H9 (cell line): ENCODE measurements around the gene NTRK3. TPM values are rescaled to one million over a fixed set of nuclear protein-coding genes. Genes with fewer than 3 reads are reported as not detected.
"Not testable (repeated sequence)": the region's sequence is repeated elsewhere in the genome, so short reads cannot be mapped to it uniquely, and the experiment has no call there.

Source experiments
- DNase-seq: peaks from one replicate; pipeline ENCODE4 v3.0.0-alpha.2; 2017
- H2AFZ ChIP-seq: one replicate; pipeline ENCODE4 v1.6.1; 2013; ENCODE audit warnings: mild to moderate bottlenecking, low read length, control low read depth, moderate library complexity
- H2AK5ac ChIP-seq: 2 replicates; pipeline ENCODE4 v1.6.1; 2013; ENCODE audit warnings: low read length, control low read depth, mixed read lengths; ENCODE audit not compliant: insufficient read length
- H2BK120ac ChIP-seq: one replicate; pipeline ENCODE4 v1.6.1; 2013; ENCODE audit warnings: low read depth, mild to moderate bottlenecking, low read length, control low read depth, inconsistent platforms; ENCODE audit not compliant: poor library complexity, severe bottlenecking
- H2BK12ac ChIP-seq: 2 replicates; pipeline ENCODE4 v1.6.1; 2013; ENCODE audit warnings: low read length, control low read depth, mixed read lengths, low read depth; ENCODE audit not compliant: insufficient read length
- H2BK15ac ChIP-seq: 2 replicates; pipeline ENCODE4 v1.6.1; 2013; ENCODE audit warnings: low read depth, low read length, control low read depth
- H2BK20ac ChIP-seq: one replicate; pipeline ENCODE4 v1.6.1; 2013; ENCODE audit warnings: low read depth, mild to moderate bottlenecking, low read length, control low read depth, inconsistent platforms; ENCODE audit not compliant: poor library complexity, severe bottlenecking
- H2BK5ac ChIP-seq: 2 replicates; pipeline ENCODE4 v1.6.1; 2013; ENCODE audit warnings: low read length, control low read depth, mixed read lengths; ENCODE audit not compliant: insufficient read length
- H3K14ac ChIP-seq: 2 replicates; pipeline ENCODE4 v1.6.1; 2013; ENCODE audit warnings: low read length, control low read depth; ENCODE audit not compliant: insufficient read depth
- H3K18ac ChIP-seq: 2 replicates; pipeline ENCODE4 v1.6.1; 2013; ENCODE audit warnings: low read depth, mild to moderate bottlenecking, mixed read lengths, low read length, control low read depth; ENCODE audit not compliant: insufficient read length
- H3K23ac ChIP-seq: 2 replicates; pipeline ENCODE4 v1.6.1; 2013; ENCODE audit warnings: low read length, control low read depth, mixed read lengths, low read depth; ENCODE audit not compliant: insufficient read length
- H3K23me2 ChIP-seq: 2 replicates; pipeline ENCODE4 v1.6.1; 2013; ENCODE audit warnings: low read depth, mild to moderate bottlenecking, mixed read lengths, low read length, control low read depth; ENCODE audit not compliant: insufficient read length, poor library complexity, severe bottlenecking
- H3K27ac ChIP-seq: 2 replicates; pipeline ENCODE4 v1.5.1; 2013; ENCODE audit warnings: low read length, control low read depth, mixed read lengths, low read depth; ENCODE audit not compliant: insufficient read length
- H3K27me3 ChIP-seq: 2 replicates; pipeline ENCODE4 v1.6.1; 2013; ENCODE audit warnings: low read length, control low read depth, inconsistent platforms; ENCODE audit not compliant: insufficient read depth
- H3K4ac ChIP-seq: 2 replicates; pipeline ENCODE4 v1.6.1; 2013; ENCODE audit warnings: low read depth, mild to moderate bottlenecking, control low read depth, inconsistent platforms, low read length, moderate library complexity
- H3K4me1 ChIP-seq: 2 replicates; pipeline ENCODE4 v1.6.1; 2013; ENCODE audit warnings: low read length, control low read depth, inconsistent platforms; ENCODE audit not compliant: insufficient read depth
- H3K4me2 ChIP-seq: 2 replicates; pipeline ENCODE4 v1.6.1; 2013; ENCODE audit warnings: low read length, control low read depth, mixed read lengths; ENCODE audit not compliant: insufficient read length, insufficient read depth
- H3K56ac ChIP-seq: 2 replicates; pipeline ENCODE4 v1.6.1; 2013; ENCODE audit warnings: low read depth, mild to moderate bottlenecking, mixed read lengths, low read length, control low read depth; ENCODE audit not compliant: insufficient read length
- H3K79me1 ChIP-seq: 2 replicates; pipeline ENCODE4 v1.6.1; 2013; ENCODE audit warnings: low read depth, mild to moderate bottlenecking, moderate library complexity, low read length, control low read depth, inconsistent platforms; ENCODE audit not compliant: insufficient read depth, poor library complexity, severe bottlenecking
- H3K79me2 ChIP-seq: 2 replicates; pipeline ENCODE4 v1.6.1; 2013; ENCODE audit warnings: low read length, control low read depth, inconsistent platforms; ENCODE audit not compliant: insufficient read depth
- H3K9ac ChIP-seq: 2 replicates; pipeline ENCODE4 v1.6.1; 2013; ENCODE audit warnings: low read length, control low read depth, mixed read lengths; ENCODE audit not compliant: insufficient read length; ENCODE audit errors: extremely low read depth
- H3K9me3 ChIP-seq: one replicate; pipeline ENCODE4 v1.6.1; 2013; ENCODE audit warnings: low read depth, low read length, inconsistent platforms; ENCODE audit not compliant: control insufficient read depth
- H3T11ph ChIP-seq: one replicate; pipeline ENCODE4 v1.6.1; 2013; ENCODE audit warnings: mild to moderate bottlenecking, low read length, control low read depth, inconsistent platforms
- H4K20me1 ChIP-seq: one replicate; pipeline ENCODE4 v1.6.1; 2013; ENCODE audit not compliant: control insufficient read depth, insufficient read length, insufficient read depth
- H4K5ac ChIP-seq: 2 replicates; pipeline ENCODE4 v1.6.1; 2013; ENCODE audit warnings: low read depth, mild to moderate bottlenecking, mixed read lengths, low read length, control low read depth; ENCODE audit not compliant: insufficient read length
- H4K8ac ChIP-seq: replicated peaks from 2 replicates; pipeline ENCODE4 v1.6.1; 2013; ENCODE audit warnings: low read length, control low read depth, mixed read lengths, low read depth; ENCODE audit not compliant: insufficient read length
- H4K91ac ChIP-seq: 2 replicates; pipeline ENCODE4 v1.6.1; 2013; ENCODE audit warnings: low read depth, mild to moderate bottlenecking, moderate library complexity, mixed read lengths, low read length, control low read depth; ENCODE audit not compliant: insufficient read length
- H3K27ac Mint-ChIP-seq, 3 experiments: 2 replicates in 2 of 3; 3 replicates in 1 of 3; pipeline ENCODE4 v1.8.0; 2020 to 2021; ENCODE audit warnings: mixed read lengths in 3 of 3, mild to moderate bottlenecking in 1 of 3, moderate library complexity in 1 of 3
- H3K27me3 Mint-ChIP-seq: 2 replicates; pipeline ENCODE4 v1.8.0; 2021; ENCODE audit warnings: low read depth, mild to moderate bottlenecking, moderate library complexity, mixed read lengths
- H3K36me3 Mint-ChIP-seq, 3 experiments: 2 replicates in 2 of 3; 3 replicates in 1 of 3; pipeline ENCODE4 v1.8.0; 2020 to 2021; ENCODE audit warnings: low read depth in 3 of 3, mixed read lengths in 3 of 3; ENCODE audit not compliant: insufficient read depth in 1 of 3
- H3K4me1 Mint-ChIP-seq, 2 experiments: 2 replicates each; pipeline ENCODE4 v1.8.0; 2020; ENCODE audit warnings: mixed read lengths in 2 of 2
- H3K4me3 Mint-ChIP-seq, 2 experiments: 2 replicates in 1 of 2; 3 replicates in 1 of 2; pipeline ENCODE4 v1.8.0; 2020 to 2021; ENCODE audit warnings: mild to moderate bottlenecking in 2 of 2, mixed read lengths in 2 of 2, moderate library complexity in 1 of 2
- H3K9me3 Mint-ChIP-seq, 2 experiments: 2 replicates in 1 of 2; 3 replicates in 1 of 2; pipeline ENCODE4 v1.8.0; 2020; ENCODE audit warnings: mild to moderate bottlenecking in 2 of 2, mixed read lengths in 2 of 2, moderate library complexity in 1 of 2
- WGBS: extraction: QIAGEN DNeasy Blood & Tissue Kit; methylation state at CpG from one replicate; pipeline ENCODE4 v1.1.7; 2013; ENCODE audit warnings: missing lambda C conversion rate, low lambda C conversion rate, mixed read lengths; ENCODE audit not compliant: insufficient read length; ENCODE audit errors: extremely low coverage; 5-methylcytosine and 5-hydroxymethylcytosine counted together
- total RNA-seq: library from RNA; stranded (reverse); gene quantifications from 2 replicates; pipeline ENCODE4 v1.2.1, GENCODE V29; 2021
- TF ChIP-seq, protein P1 (sequence below): fragments of 200-600 bp; sonication (generic); conservative IDR thresholded peaks from 3 replicates; pipeline ENCODE4 v1.8.0; 2021; ENCODE audit warnings: antibody characterized with exemption, mild to moderate bottlenecking

Gene NTRK3
- total RNA-seq, 1 experiment from 2014 or later, result 2.5 TPM

DNA sequence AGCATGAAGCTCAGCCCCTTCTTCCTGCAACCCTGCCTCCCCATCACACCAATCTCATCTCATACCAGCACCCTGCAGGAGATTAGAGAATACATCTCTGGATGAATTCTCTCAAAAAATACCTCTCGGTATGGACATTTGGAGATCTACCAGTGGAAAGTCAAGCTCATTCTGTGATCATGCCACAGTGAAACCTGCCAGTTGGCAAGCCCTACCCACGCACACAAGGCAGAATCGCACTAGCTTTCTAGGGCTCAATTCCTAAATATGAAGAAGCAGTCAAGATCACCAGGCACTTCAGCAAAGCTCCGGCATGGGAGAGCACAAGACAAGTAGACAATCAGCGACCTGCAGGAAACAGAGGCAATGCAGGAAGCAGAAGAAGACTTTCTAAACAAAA lies 221.2 kb downstream of the NTRK3 start:
- Histone ChIP-seq H3K27ac (no peak overlapping the region), H3K27me3 (no peaks in the 10 kb centered on the region), H3K14ac (no peak overlapping the region), H3K9ac (no peak overlapping the region), H2BK12ac (no peak overlapping the region), H3K4ac (no peak overlapping the region), H2BK120ac (no peak overlapping the region), H3K56ac (no peak overlapping the region), H3K4me2 (no peak overlapping the region), H4K8ac (no peak overlapping the region), H3K79me2 (no peaks in the 10 kb centered on the region), H3T11ph (no peak overlapping the region), H2BK15ac (no peak overlapping the region), H3K79me1 (no peaks in the 10 kb centered on the region), H4K91ac (no peak overlapping the region), H2AK5ac (no peak overlapping the region), H3K18ac (no peak overlapping the region), H2BK20ac (no peak overlapping the region), H3K23me2 (no peaks in the 10 kb centered on the region), H4K20me1 (no peaks in the 10 kb centered on the region), H3K9me3 (no peaks in the 10 kb centered on the region), H4K5ac (no peak overlapping the region), H3K4me1 (peaks cover 11% of the 10 kb centered on the region; the same call in 1 of the 2 replicates), H2AFZ (no peak overlapping the region), H3K23ac (no peak overlapping the region), H2BK5ac (no peak overlapping the region)
- peak overlapping the region in 1 of 2 experiments; percentile 4; a peak in 2 of 5 replicates for H3K4me3 Mint-ChIP-seq
- peaks cover 44 to 46% of the 10 kb centered on the region in 2 experiments for H3K4me1 Mint-ChIP-seq
- peak overlapping the region; percentile 46 to 91 (median 75) for H3K27ac Mint-ChIP-seq
- DNase-seq, result no peak
- no CpG with 5 or more reads among the region's 5 CpGs for WGBS
- H3K36me3 Mint-ChIP-seq, result peaks cover 0 to 9% (median 5%) of the 10 kb centered on the region in 3 experiments; a peak in 2 of 7 replicates
- TF ChIP-seq, protein P1, sequence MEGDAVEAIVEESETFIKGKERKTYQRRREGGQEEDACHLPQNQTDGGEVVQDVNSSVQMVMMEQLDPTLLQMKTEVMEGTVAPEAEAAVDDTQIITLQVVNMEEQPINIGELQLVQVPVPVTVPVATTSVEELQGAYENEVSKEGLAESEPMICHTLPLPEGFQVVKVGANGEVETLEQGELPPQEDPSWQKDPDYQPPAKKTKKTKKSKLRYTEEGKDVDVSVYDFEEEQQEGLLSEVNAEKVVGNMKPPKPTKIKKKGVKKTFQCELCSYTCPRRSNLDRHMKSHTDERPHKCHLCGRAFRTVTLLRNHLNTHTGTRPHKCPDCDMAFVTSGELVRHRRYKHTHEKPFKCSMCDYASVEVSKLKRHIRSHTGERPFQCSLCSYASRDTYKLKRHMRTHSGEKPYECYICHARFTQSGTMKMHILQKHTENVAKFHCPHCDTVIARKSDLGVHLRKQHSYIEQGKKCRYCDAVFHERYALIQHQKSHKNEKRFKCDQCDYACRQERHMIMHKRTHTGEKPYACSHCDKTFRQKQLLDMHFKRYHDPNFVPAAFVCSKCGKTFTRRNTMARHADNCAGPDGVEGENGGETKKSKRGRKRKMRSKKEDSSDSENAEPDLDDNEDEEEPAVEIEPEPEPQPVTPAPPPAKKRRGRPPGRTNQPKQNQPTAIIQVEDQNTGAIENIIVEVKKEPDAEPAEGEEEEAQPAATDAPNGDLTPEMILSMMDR, result no peak
- H3K9me3 Mint-ChIP-seq, result no peaks in the 10 kb centered on the region; a peak in 1 of 5 replicates
- H3K27me3 Mint-ChIP-seq, result peaks cover 11% of the 10 kb centered on the region

DNA sequence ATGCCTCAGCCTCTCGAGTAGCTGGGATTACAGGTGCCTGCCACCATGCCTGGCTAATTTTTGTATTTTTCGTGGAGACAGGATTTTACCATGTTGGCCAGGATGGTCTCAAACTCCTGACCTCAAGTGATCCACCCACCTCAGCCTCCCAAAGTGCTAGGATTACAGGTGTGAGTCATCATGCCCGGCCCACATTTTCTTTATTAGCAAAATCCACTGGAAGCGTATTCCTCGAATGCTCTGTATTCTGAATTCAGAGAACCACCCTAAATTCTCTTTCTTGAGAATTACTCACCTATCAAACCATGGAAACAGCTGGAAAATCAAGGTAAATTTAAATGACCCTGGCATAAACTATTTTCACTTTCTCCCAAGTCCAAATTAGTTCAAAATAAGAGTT lies 223.1 kb downstream of the NTRK3 start:
- not testable (repeated sequence) for DNase-seq, H3K79me1 ChIP-seq, H3K23ac ChIP-seq, H2AFZ ChIP-seq, H4K20me1 ChIP-seq, H3K36me3 Mint-ChIP-seq, H4K8ac ChIP-seq, H3K56ac ChIP-seq, H3K14ac ChIP-seq, H3K27ac Mint-ChIP-seq, H3K9me3 Mint-ChIP-seq, H3K18ac ChIP-seq, H3K4me2 ChIP-seq, H2BK5ac ChIP-seq, H3K27me3 ChIP-seq, H4K5ac ChIP-seq, H3K9ac ChIP-seq, H3K23me2 ChIP-seq, H2BK20ac ChIP-seq, H4K91ac ChIP-seq, H3K9me3 ChIP-seq, H2BK12ac ChIP-seq, H3K4me3 Mint-ChIP-seq, H3K27me3 Mint-ChIP-seq, H3T11ph ChIP-seq, H3K79me2 ChIP-seq, H2BK120ac ChIP-seq, H3K4ac ChIP-seq, H2AK5ac ChIP-seq, H2BK15ac ChIP-seq, H3K27ac ChIP-seq
- H3K4me1 Mint-ChIP-seq, result peaks cover 58 to 61% of the 10 kb centered on the region in 2 experiments
- peaks cover 13% of the 10 kb centered on the region; the same call in 1 of the 2 replicates for H3K4me1 ChIP-seq
- no CpG with 5 or more reads among the region's 5 CpGs for WGBS
